Stimulated activated naive CD8-positive, alpha-beta T cell treated with anti-CD3 and anti-CD28 coated beads, Interleukin-15, Interleukin-2, amounts not matched to agents 100 ng/mL and 50 ng/mL, for 24 hours (primary cell): ENCODE measurements around the gene ZDHHC18.

ENCODE experiments used
- H3K27ac Mint-ChIP-seq: one replicate; pipeline ENCODE4 v1.8.0; 2021; ENCODE audit warnings: mild to moderate bottlenecking, mixed read lengths
- H3K27me3 Mint-ChIP-seq: one replicate; pipeline ENCODE4 v1.8.0; 2021; ENCODE audit warnings: mixed read lengths
- H3K36me3 Mint-ChIP-seq: one replicate; pipeline ENCODE4 v1.8.0; 2021; ENCODE audit warnings: low read depth, mixed read lengths
- H3K4me1 Mint-ChIP-seq: one replicate; pipeline ENCODE4 v1.8.0; 2021; ENCODE audit warnings: low read depth, mixed read lengths
- H3K4me3 Mint-ChIP-seq: one replicate; pipeline ENCODE4 v1.8.0; 2021; ENCODE audit warnings: mild to moderate bottlenecking, mixed read lengths
- H3K9me3 Mint-ChIP-seq: one replicate; pipeline ENCODE4 v1.8.0; 2021; ENCODE audit warnings: mixed read lengths

The ZDHHC18 gene

DNA sequence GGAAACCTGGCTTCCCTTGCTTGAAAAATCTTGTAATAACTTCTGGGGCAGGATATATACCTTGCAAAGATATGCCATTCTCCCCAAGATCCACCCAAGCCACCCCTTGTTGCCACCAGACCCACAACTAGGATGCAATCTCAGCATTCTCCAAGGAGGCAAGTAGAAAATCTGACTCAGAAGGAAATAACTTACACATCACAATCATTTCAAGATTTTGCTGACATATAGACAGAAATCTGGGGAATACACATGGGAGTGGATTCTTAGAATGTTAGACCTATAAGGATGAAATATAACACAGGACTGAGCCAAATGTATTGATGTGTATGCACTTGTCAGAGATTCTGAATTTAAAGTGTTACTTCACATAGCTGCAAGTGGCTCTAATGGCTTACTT, 14.8 kb upstream of the ZDHHC18 start:
- Mint-ChIP-seq H3K27me3 (no peaks in the 10 kb centered on the region), H3K27ac (peak overlapping the region; percentile 28), H3K36me3 (no peaks in the 10 kb centered on the region), H3K4me1 (peaks cover 19% of the 10 kb centered on the region), H3K4me3 (no peak overlapping the region), H3K9me3 (no peaks in the 10 kb centered on the region)

DNA sequence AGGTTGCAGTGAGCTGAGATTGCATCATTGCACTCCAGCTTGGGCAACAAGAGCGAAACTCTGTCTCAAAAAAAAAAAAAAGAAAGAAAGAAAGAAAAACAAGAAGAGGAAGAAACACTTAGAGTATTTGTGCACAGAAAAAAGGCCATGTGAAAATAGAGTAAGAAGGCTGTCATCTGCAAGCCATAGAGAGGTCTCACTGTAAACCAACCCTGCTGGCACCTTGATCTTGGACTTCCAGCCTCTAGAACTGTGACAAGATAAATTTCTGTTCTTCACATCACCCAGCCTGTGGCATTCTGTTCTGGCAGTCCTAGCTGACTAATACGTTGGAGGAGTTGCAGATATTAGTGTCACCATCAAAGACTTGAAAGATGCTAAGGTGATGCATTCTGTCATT, 12.1 kb upstream of the ZDHHC18 start:
- Mint-ChIP-seq H3K27me3 (no peaks in the 10 kb centered on the region), H3K27ac (no peak overlapping the region), H3K4me1 (peaks cover 19% of the 10 kb centered on the region), H3K36me3 (no peaks in the 10 kb centered on the region), H3K9me3 (no peaks in the 10 kb centered on the region), H3K4me3 (no peak overlapping the region)

DNA sequence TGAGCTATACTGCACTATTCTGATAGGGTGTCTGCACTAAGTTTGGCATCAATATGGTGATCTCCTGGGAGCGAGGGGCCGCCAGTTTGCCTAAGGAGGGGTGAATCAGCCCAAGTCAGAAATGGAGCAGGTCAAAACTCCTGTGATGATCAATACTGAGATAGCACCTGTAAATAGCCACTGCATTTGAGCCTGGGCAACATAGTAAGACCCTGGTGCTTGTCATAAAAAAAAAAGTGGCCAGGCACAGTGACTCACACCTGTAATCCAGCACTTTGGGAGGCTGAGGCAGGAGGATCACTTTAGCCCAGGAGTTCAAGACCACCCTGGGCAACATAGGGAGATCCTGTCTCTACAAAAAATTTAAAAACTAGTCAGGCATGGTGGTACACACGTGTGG, 11.6 kb upstream of the ZDHHC18 start:
- H3K27ac Mint-ChIP-seq: no peak overlapping the region
- H3K27me3 Mint-ChIP-seq: no peaks in the 10 kb centered on the region
- no peaks in the 10 kb centered on the region for H3K36me3 Mint-ChIP-seq
- peaks cover 19% of the 10 kb centered on the region for H3K4me1 Mint-ChIP-seq
- no peaks in the 10 kb centered on the region for H3K9me3 Mint-ChIP-seq
- H3K4me3 Mint-ChIP-seq: no peak overlapping the region

DNA sequence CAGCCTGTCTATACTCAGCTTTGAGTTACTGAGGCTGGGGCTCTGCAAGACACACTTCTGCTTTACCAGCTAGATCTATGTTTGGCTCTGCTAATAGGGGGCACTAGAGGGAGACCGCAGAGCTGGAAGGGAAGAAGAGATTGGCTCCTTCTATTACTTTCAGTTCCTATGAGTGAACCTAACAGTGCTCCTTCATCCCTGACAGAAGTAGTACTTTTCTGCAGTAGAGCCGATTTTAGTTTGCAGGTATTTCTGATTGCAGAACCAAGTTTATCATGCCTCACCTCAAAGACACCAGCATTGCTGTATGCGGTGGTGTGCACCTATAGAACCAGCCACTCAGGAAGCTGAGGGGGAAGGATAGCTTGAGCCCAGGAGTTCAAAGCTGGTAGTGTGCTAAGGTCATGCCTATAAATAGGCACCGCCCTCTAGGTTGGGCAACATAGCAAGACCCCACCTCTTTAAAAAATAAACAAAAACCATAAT, 5.7 kb upstream of the ZDHHC18 start:
- no peaks in the 10 kb centered on the region for H3K36me3 Mint-ChIP-seq
- H3K4me1 Mint-ChIP-seq: peaks cover 29% of the 10 kb centered on the region
- peak overlapping the region; percentile 26 for H3K27ac Mint-ChIP-seq
- H3K9me3 Mint-ChIP-seq: no peaks in the 10 kb centered on the region
- H3K4me3 Mint-ChIP-seq: no peak overlapping the region
- no peaks in the 10 kb centered on the region for H3K27me3 Mint-ChIP-seq

DNA sequence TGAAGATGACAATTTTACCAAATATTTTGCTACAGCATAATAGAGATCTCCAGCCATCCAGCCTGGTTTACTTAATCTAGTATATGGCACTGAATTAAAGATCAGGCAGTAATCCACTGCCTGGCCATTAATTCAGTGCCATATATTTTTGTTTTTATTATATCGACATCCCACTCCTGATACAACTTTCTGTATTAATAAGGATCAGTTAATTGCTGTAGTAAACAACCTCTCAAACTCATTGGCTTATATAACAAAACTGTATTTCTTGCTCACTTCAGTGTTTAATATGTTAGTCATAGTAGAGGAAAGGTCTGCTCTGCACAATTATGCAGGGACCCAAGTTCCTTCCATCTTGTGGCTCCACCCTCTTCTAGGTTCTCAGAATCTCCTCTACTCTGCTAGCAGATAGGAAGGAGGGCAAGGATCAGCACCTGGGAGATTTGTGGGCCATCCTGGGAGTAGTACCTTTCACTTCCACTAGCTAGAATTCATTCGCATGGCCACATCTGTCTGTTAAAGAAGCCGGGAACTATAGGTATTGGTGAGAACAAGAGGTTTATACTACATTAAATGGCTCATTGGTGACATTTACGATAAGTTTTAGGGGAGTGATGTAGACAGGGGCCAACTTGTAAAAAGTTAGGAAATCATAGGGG, 3.6 kb upstream of the ZDHHC18 start:
- H3K36me3 Mint-ChIP-seq: peaks cover 6% of the 10 kb centered on the region
- no peak overlapping the region for H3K27ac Mint-ChIP-seq
- H3K27me3 Mint-ChIP-seq: no peaks in the 10 kb centered on the region
- H3K4me1 Mint-ChIP-seq: peaks cover 40% of the 10 kb centered on the region
- no peak overlapping the region for H3K4me3 Mint-ChIP-seq
- H3K9me3 Mint-ChIP-seq: no peaks in the 10 kb centered on the region

DNA sequence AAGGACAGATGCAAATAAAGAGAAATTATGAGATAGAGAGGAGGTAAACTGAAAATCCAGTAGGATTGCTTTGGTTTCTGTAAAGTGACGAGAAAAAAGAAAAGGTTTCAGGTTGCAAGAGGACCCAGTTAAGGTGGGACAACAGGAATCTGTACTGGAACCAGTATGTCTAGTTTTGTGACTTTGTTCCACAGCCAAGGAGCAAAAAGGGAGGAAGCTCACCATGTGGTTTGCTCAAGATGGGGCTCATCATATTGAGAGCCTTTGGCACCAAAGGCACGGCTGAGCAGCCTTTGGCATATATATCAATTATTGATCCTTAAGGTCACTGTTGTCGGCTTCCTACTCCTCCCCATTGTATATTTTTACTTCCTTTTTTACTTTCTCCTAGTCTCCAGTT, 1.8 kb upstream of the ZDHHC18 start:
- H3K27ac Mint-ChIP-seq: no peak overlapping the region
- H3K4me3 Mint-ChIP-seq: no peak overlapping the region
- H3K27me3 Mint-ChIP-seq: no peaks in the 10 kb centered on the region
- H3K4me1 Mint-ChIP-seq: peaks cover 59% of the 10 kb centered on the region
- H3K36me3 Mint-ChIP-seq: peaks cover 19% of the 10 kb centered on the region
- no peaks in the 10 kb centered on the region for H3K9me3 Mint-ChIP-seq

DNA sequence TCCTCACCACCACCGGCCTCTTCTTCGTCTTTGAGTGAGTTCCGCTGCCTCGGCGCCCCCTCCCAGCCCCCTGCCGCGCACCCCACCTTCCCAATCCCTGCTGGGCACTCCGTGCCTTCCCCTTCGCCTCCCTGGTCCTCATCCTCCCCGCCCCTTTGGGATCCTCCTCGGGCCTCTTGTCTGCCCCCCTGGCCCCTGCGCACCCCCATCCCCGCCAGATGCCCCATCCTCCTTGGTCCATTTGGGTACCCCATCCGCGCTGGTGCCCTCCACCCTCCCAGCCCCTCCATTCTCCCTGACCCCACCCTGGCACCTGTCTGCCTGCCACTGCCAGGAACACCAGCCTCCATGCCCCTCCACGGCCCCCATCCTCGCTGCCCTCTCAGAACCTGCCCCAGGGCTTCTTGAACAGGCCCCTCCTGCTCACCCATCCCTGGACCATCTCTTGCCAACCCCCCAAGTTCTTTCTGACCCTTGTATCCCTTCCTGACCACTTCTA, 667 bp downstream of the ZDHHC18 start:
- Mint-ChIP-seq H3K4me3 (peak overlapping the region; percentile 94), H3K27ac (peak overlapping the region; percentile 98), H3K9me3 (no peaks in the 10 kb centered on the region), H3K4me1 (peaks cover 67% of the 10 kb centered on the region), H3K27me3 (no peaks in the 10 kb centered on the region), H3K36me3 (peaks cover 30% of the 10 kb centered on the region)

DNA sequence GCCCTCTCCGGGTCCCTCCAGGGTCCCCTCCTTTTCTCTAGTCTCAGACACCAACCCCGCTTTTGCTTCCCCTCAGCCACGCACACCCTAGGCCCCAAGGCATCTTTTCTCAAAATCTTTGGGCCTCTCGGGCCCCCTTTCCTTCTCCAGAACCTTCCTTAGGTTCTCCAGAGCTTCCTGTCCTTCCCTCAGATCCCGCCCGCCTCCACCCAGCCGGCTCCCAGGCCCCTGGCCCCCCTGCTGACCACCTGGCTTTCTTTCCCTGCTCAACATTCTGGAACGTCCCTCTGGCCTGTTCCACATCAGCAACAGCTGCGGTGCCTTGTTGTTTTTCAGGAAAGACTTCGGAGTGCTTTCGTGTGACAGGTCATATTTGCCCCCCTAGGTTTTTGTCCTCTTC, 1.2 kb downstream of the ZDHHC18 start:
- peak overlapping the region; percentile 98 for H3K27ac Mint-ChIP-seq
- H3K4me1 Mint-ChIP-seq: peaks cover 72% of the 10 kb centered on the region
- H3K4me3 Mint-ChIP-seq: peak overlapping the region; percentile 94
- H3K9me3 Mint-ChIP-seq: no peaks in the 10 kb centered on the region
- peaks cover 35% of the 10 kb centered on the region for H3K36me3 Mint-ChIP-seq
- H3K27me3 Mint-ChIP-seq: no peaks in the 10 kb centered on the region

DNA sequence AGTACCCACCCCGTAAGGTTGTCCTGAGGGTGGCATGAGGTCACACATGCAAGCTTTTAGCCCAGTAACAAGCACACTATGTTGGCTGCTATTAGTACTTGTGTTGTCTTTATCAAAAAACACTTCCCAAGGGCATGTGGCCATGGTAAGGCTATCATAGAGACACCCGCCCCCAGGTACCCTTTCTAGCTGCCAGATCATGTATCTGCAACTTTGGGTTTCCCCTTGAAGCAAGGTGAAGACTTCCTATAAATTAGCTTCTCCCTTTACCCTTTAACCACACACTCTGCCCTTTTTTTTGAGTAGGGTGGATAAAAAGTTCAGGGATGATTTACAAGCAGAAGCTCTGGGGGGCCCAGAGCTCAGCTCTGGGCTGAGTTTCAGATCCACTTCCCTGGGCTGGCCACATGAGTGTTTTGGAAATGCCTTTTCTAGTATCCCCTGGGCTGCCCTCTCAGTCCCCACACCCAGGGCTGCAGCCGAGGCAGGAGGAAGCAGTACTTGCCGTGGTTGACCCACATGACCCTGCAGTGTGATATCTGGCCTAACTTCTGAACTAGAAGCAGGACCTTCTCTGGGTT, 2.0 kb downstream of the ZDHHC18 start:
- Mint-ChIP-seq H3K27ac (peak overlapping the region; percentile 98), H3K4me3 (peak overlapping the region; percentile 94), H3K4me1 (peaks cover 75% of the 10 kb centered on the region), H3K27me3 (no peaks in the 10 kb centered on the region), H3K36me3 (peaks cover 44% of the 10 kb centered on the region), H3K9me3 (no peaks in the 10 kb centered on the region)

DNA sequence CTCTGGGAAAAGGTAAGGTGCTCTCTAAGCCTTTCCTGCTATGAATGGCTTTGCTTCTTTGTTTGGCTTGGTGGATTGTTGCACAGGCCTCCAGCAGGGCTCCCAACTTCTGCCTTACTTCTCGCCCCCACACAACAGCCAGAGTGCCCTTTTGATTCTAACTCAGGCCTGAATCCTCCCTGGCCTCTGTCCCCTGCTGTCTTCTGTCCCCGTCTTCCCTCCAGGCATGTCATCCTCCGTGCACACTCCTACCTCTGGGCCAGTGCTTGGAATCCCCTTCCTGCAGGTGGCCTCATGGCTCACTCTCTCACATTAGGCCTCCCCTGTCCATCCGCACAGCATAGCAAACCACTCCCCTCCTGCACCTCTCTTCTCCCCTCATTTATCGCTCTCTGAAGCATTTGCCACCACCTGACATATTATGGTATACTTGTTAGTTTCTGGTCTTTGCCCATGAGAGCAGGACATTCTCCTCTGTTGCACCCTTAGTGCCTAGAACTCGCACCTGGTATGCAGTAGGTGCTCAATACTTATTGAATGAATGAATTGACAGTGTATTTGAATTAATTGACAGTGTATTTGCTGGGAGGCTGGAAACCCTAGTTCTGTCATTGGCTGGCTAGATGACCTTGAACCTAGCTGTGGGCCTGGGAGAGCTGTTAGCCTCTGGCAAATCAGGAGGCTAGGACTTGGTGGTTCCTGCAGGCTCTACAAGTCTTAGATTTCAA, 2.9 kb downstream of the ZDHHC18 start:
- Mint-ChIP-seq H3K27me3 (no peaks in the 10 kb centered on the region), H3K4me3 (peak overlapping the region; percentile 94), H3K36me3 (peaks cover 51% of the 10 kb centered on the region), H3K27ac (peak overlapping the region; percentile 84), H3K9me3 (no peaks in the 10 kb centered on the region), H3K4me1 (peaks cover 84% of the 10 kb centered on the region)

DNA sequence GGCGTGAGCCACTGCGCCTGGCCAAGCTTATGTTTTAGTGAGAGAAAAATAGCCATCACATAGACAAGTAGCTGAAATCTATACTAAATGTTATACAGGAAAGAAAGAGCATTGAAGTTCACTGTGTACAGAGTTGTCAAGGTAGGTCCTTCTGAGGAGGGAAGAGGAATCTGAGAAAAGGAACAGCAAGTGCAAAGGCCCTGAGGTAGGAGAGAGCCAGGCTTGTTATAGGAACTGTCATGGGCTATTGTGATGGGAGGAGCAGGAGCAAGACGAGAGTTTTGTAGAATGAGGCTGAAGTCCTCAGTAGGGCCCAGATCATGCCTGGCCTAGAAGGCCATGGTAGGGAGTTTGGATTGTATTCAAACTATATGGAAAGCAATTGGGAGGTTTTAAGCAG, 4.6 kb downstream of the ZDHHC18 start:
- Mint-ChIP-seq H3K36me3 (peaks cover 62% of the 10 kb centered on the region), H3K4me3 (no peak overlapping the region), H3K27me3 (no peaks in the 10 kb centered on the region), H3K27ac (peak overlapping the region; percentile 27), H3K9me3 (no peaks in the 10 kb centered on the region), H3K4me1 (peaks cover 80% of the 10 kb centered on the region)

DNA sequence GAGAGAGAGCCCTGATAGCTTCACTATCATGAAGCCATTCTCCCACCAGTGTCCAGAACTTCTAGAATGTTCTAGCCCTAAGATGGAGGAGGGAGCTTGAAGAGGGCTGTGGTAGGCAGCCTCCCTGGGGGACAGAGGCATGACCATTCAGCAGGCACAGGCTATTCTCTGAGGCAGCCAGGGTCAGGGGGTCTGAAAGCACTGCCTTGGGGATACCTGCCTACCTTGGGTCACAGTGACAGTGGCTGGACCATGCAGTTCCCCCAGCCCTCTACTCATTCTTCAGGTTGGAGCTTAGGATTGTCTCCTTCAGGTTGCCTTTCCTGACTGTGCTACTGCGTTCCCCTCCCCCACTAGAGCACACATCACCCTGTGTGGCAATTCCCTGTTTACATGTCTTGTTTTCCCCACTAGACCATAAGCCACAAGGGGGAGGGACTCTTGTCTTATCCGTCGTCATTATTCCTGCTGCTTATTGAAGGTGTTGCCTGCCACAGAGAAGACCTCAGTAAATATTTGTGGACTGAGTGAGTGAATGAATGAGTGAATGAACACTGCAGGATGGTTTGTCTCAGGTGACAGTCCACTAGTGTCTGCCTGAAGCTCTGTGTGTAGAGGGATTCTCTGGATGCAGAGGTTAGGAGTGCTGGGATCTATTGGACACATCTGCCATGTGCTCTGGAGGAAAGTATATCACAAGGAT, 5.2 kb downstream of the ZDHHC18 start:
- Mint-ChIP-seq H3K27me3 (no peaks in the 10 kb centered on the region), H3K4me1 (peaks cover 78% of the 10 kb centered on the region), H3K27ac (peak overlapping the region; percentile 96), H3K4me3 (no peak overlapping the region), H3K36me3 (peaks cover 67% of the 10 kb centered on the region), H3K9me3 (no peaks in the 10 kb centered on the region)

DNA sequence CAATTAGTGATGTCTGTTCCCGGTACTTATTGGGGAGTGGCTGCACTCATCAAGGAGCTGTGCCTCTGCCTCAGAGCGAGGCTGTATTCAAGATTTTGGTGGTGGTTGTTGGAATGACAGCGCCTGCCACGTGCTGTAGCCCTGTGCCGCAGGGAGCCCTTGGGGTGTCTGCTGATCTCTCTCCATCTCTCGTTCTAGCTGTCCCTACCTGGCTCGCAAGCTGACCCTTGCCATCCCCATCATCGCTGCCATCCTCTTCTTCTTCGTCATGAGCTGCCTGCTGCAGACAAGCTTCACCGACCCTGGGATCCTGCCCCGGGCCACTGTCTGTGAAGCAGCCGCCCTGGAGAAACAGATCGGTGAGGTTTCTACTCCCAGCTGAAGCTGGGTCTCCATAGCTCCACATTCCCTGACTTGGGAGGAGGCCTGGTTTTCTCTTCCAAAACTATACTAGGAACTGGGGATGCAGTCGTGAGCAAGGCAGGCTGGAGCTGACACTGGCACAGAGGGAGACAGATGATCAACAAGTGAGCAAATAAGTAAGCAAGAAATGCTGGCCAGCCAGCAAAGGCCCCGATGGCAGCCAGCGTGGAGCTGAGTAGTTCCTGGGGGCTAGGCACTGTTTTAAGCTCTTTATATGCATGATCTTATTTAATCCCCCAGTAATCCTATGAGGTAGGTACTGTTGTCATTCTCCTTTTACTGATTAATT, 5.9 kb downstream of the ZDHHC18 start:
- H3K4me3 Mint-ChIP-seq: no peak overlapping the region

More for the DNA sequence above, 5.9 kb downstream of the ZDHHC18 start:
- Mint-ChIP-seq H3K27me3 (no peaks in the 10 kb centered on the region), H3K4me1 (peaks cover 76% of the 10 kb centered on the region), H3K36me3 (peaks cover 66% of the 10 kb centered on the region), H3K9me3 (no peaks in the 10 kb centered on the region), H3K27ac (peak overlapping the region; percentile 96)
